Progenitor cell of endocrine pancreas (in vitro differentiated cells): ENCODE data around the gene ABCB11. TPM values are rescaled to one million over a fixed set of nuclear protein-coding genes. Genes with fewer than 3 reads are reported as not detected.

Experiments
- DNase-seq: peaks from one replicate; pipeline ENCODE4 v3.0.0; 2021; ENCODE audit warnings: low spot score; ENCODE audit not compliant: unreplicated experiment
- H3K27ac Mint-ChIP-seq: 2 replicates; pipeline ENCODE4 v1.8.0; 2021; ENCODE audit warnings: mild to moderate bottlenecking, moderate library complexity, mixed read lengths
- H3K27me3 Mint-ChIP-seq: 2 replicates; pipeline ENCODE4 v1.8.0; 2021; ENCODE audit warnings: mixed read lengths
- H3K36me3 Mint-ChIP-seq: 2 replicates; pipeline ENCODE4 v1.8.0; 2022; ENCODE audit warnings: mixed read lengths; ENCODE audit not compliant: insufficient read depth
- H3K4me1 Mint-ChIP-seq: 2 replicates; pipeline ENCODE4 v1.8.0; 2021; ENCODE audit warnings: low read depth, mixed read lengths
- H3K4me3 Mint-ChIP-seq: 2 replicates; pipeline ENCODE4 v1.8.0; 2021; ENCODE audit warnings: low read depth, mild to moderate bottlenecking, moderate library complexity, mixed read lengths
- H3K9me3 Mint-ChIP-seq: 2 replicates; pipeline ENCODE4 v1.8.0; 2021; ENCODE audit warnings: low read depth, mixed read lengths
- CTCF ChIP-seq: fragments of 200-600 bp; sonication (generic); IDR thresholded peaks from one replicate; pipeline ENCODE4 v1.5.0; 2021; ENCODE audit warnings: antibody characterized with exemption, mild to moderate bottlenecking; ENCODE audit not compliant: unreplicated experiment
- total RNA-seq: library from RNA; stranded (reverse); gene quantifications from 2 replicates; pipeline ENCODE4 v1.2.1, GENCODE V29; 2021

The ABCB11 gene
- total RNA-seq, 1 donor from 2014 or later, result 0.24 TPM

- no peak overlapping the region for H3K27ac Mint-ChIP-seq
- peaks cover 8% of the 10 kb centered on the region for H3K4me1 Mint-ChIP-seq
- no peak for DNase-seq
- peaks cover 4% of the 10 kb centered on the region for H3K9me3 Mint-ChIP-seq
- no peak for TF ChIP-seq CTCF
- H3K27me3 Mint-ChIP-seq, result no peaks in the 10 kb centered on the region
- no peak overlapping the region for H3K4me3 Mint-ChIP-seq
- H3K36me3 Mint-ChIP-seq, result no peaks in the 10 kb centered on the region
Measured at GRCh38 chr2:168999668-169000213, 31.4 kb downstream of the ABCB11 start.

- no peak for TF ChIP-seq CTCF
- peaks cover 11% of the 10 kb centered on the region for H3K4me1 Mint-ChIP-seq
- no peak overlapping the region for H3K27ac Mint-ChIP-seq
- no peaks in the 10 kb centered on the region for H3K36me3 Mint-ChIP-seq
- peaks cover 4% of the 10 kb centered on the region for H3K9me3 Mint-ChIP-seq
- no peak for DNase-seq
- H3K4me3 Mint-ChIP-seq, result no peak overlapping the region
- no peaks in the 10 kb centered on the region for H3K27me3 Mint-ChIP-seq
Measured at GRCh38 chr2:168998609-168999211, 32.4 kb downstream of the ABCB11 start.

- TF ChIP-seq CTCF, result no peak
- Mint-ChIP-seq H3K4me1 (peaks cover 14% of the 10 kb centered on the region), H3K27ac (no peak overlapping the region), H3K36me3 (no peaks in the 10 kb centered on the region), H3K4me3 (no peak overlapping the region), H3K9me3 (peaks cover 4% of the 10 kb centered on the region), H3K27me3 (no peaks in the 10 kb centered on the region)
- DNase-seq, result no peak
Measured at GRCh38 chr2:168997794-168998193, 33.3 kb downstream of the ABCB11 start.

GRCh38 chr2:168997118-168997521 is 34.0 kb downstream of the ABCB11 start:
- H3K4me1 Mint-ChIP-seq, result peaks cover 14% of the 10 kb centered on the region
- H3K36me3 Mint-ChIP-seq, result no peaks in the 10 kb centered on the region
- no peak overlapping the region for H3K4me3 Mint-ChIP-seq
- no peaks in the 10 kb centered on the region for H3K27me3 Mint-ChIP-seq
- H3K9me3 Mint-ChIP-seq, result no peaks in the 10 kb centered on the region
- no peak for DNase-seq
- no peak overlapping the region for H3K27ac Mint-ChIP-seq
- no peak for TF ChIP-seq CTCF

- Mint-ChIP-seq H3K9me3 (no peaks in the 10 kb centered on the region), H3K27me3 (no peaks in the 10 kb centered on the region), H3K4me3 (no peak overlapping the region), H3K36me3 (no peaks in the 10 kb centered on the region), H3K27ac (no peak overlapping the region), H3K4me1 (peaks cover 14% of the 10 kb centered on the region)
- DNase-seq, result no peak
- no peak for TF ChIP-seq CTCF
Measured at GRCh38 chr2:168995744-168996143, 35.4 kb downstream of the ABCB11 start.
